ENCODE results near the gene CNNM3. TPM values are rescaled to one million over a fixed set of nuclear protein-coding genes. Genes with fewer than 3 reads are reported as not detected.

The CNNM3 gene
- total RNA-seq, 4 donors from 2014 or later = 15.4 to 30.0 (median 18.8) TPM

DNA sequence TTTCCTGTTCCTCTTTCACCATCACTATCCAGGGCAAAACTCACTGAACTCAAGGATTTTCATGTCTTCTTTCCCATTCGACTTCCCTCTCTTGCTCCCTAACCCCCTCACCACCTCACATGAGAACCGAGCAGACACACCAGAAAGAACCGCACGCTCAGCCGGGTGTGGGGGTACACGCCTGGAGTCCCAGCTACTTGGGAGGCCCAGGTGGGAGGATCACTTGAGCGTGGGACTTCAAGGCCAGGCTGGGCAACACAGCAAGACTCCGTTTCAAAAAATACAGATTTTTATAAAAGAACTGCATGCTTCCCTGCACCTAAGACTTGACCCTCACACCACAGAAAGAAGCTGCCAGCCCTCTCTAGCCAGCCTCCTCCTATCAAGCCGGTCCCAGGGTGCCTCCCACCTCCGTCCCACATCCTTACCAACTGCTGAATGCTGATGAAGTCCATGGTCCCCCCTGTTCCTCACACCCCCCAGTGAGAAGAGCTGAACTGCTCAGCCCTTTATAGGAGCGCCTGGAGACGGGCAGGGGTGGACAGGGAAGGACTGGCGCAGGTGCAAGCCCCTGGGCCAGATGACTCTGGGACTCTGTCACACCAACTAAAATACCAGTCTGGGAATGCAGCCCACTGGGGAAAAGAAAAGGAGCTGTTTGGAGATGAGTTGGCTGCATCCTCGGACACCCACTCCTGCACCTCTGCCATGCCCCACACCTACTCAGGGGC, 27.6 kb downstream of the CNNM3 start, which contains the start of gene ANKRD23:
ANKRD23 (minus strand) TSS at position 484 of the 731 bp plus-strand sequence; CDS start at position 455, 29 bp downstream.
- TF ChIP-seq POLR2A (IDR thresholded peaks at IDR 0.05) = no peak
- TF ChIP-seq, protein P1, sequence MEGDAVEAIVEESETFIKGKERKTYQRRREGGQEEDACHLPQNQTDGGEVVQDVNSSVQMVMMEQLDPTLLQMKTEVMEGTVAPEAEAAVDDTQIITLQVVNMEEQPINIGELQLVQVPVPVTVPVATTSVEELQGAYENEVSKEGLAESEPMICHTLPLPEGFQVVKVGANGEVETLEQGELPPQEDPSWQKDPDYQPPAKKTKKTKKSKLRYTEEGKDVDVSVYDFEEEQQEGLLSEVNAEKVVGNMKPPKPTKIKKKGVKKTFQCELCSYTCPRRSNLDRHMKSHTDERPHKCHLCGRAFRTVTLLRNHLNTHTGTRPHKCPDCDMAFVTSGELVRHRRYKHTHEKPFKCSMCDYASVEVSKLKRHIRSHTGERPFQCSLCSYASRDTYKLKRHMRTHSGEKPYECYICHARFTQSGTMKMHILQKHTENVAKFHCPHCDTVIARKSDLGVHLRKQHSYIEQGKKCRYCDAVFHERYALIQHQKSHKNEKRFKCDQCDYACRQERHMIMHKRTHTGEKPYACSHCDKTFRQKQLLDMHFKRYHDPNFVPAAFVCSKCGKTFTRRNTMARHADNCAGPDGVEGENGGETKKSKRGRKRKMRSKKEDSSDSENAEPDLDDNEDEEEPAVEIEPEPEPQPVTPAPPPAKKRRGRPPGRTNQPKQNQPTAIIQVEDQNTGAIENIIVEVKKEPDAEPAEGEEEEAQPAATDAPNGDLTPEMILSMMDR (IDR thresholded peaks at IDR 0.05) = no peak
- intact Hi-C loops (cut with DNase I; ENCODE audit: low total_unique reads) = no loop called here
- DNase-seq (ENCODE audit: low spot score in 2 of 2) = no peak
- no peak within 1 kb of the TSS for H3K4me3 ChIP-seq (ENCODE audit: low read depth, poor library complexity, severe bottlenecking)
- WGBS, 2 donors = 92 to 93% methylated on average over 14 of the region's 14 CpGs

DNA sequence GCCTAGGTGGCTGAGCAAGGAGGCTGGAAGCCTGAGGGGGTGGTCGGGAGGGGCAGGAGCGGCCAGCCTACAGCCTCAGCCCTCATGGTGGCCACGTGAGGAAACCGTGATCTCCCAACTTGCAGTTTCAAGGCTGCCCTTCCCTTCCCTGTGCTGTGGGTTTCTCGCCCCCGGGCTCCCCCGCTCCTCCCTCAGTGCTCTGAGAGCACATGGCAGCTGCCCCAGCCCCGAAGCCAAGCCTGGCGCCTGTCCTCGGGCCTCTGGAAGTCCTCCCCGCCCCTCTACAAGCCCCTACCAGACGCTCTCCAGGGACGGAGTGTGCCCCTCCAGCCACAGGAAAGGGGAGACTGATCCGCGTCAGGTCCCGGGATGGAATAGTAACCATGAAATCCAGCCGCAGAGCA, 28.3 kb downstream of the CNNM3 start:
- DNase-seq (ENCODE audit: low spot score in 2 of 2) = no peak
- intact Hi-C loops (cut with DNase I; ENCODE audit: low total_unique reads) = no loop called here
- 75 to 84% methylated on average over 16 to 17 of the region's 17 CpGs for WGBS, 2 donors
- no peak overlapping the region for H3K4me3 ChIP-seq (ENCODE audit: low read depth, poor library complexity, severe bottlenecking)
- TF ChIP-seq POLR2A (IDR thresholded peaks at IDR 0.05) = no peak
- TF ChIP-seq, protein P1 (IDR thresholded peaks at IDR 0.05) = no peak

DNA sequence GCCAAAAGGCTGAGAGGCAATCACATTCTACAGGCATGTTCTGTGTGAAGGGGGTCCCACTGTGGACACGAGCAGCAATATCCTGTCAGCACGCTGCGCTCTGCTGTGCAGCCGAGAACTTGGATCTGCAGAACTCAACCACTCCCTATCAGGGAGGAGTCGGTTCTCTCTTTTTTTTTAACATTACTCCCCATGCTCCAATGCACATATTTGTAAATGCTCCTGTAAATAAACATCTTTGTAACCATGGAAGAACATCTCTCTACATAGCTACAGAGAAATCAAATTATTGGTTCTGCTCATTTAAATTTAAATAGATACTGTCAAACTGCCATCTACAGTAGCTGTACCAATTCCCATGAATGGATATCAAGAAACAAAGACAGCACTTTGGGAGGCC, 30.8 kb downstream of the CNNM3 start:
- TF ChIP-seq POLR2A (IDR thresholded peaks at IDR 0.05) = no peak
- TF ChIP-seq, protein P1 (IDR thresholded peaks at IDR 0.05) = no peak
- WGBS, 2 donors = 94 to 95% methylated on average over 5 of the region's 5 CpGs
- intact Hi-C loops (cut with DNase I; ENCODE audit: low total_unique reads) = no loop called here

DNA sequence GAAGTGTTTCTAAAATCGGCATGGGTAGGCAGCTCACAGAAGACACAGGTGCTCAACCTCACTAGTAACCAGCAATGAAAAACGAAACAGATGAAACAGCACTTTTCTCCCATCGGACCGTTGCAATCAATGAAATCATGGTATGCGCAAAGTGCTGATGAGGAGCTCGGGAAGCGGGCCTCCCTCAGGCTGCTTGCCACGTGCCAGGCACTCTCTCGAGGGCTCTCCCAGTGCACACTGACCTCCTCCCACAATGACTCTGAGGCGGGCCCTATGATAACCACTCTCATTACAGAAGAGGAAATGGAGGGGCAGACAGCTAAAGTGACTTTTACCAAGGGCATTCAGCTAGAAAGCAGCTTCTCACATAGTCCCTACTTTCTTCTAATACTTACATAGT, 31.5 kb downstream of the CNNM3 start:
- no peak for DNase-seq (ENCODE audit: low spot score in 2 of 2)
- intact Hi-C loops (cut with DNase I; ENCODE audit: low total_unique reads) = no loop called here
- TF ChIP-seq, protein P1 (IDR thresholded peaks at IDR 0.05) = no peak
- TF ChIP-seq POLR2A (IDR thresholded peaks at IDR 0.05) = no peak
- H3K4me3 ChIP-seq (ENCODE audit: low read depth, poor library complexity, severe bottlenecking) = no peak overlapping the region
- WGBS, 2 donors = 76 to 81% methylated on average over 10 of the region's 10 CpGs

More for the DNA sequence above, 30.8 kb downstream of the CNNM3 start:
- no peak overlapping the region for H3K4me3 ChIP-seq (ENCODE audit: low read depth, poor library complexity, severe bottlenecking)
- DNase-seq (ENCODE audit: low spot score in 2 of 2) = no peak

DNA sequence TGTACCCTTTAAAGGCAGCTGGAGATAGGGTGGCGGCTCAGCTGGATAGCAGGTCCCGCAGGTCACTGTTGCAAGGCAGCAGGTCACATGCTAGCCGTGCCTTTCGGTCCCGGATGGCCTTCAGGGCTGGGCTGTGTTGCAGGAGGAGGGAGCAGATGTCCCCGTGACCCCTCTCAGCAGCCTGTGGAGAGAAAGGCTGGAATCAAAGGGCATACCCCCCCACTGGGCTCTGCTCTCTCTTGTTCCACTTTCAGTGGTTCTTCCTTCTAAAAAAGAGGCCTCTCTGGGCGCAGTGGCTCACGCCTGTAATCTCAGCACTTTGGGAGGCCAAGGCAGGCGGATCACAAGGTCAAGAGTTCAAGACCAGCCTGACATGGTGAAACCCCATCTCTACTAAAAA, 32.2 kb downstream of the CNNM3 start:
- TF ChIP-seq POLR2A (IDR thresholded peaks at IDR 0.05) = no peak
- TF ChIP-seq, protein P1 (IDR thresholded peaks at IDR 0.05) = no peak

More for the DNA sequence above, 32.2 kb downstream of the CNNM3 start:
- WGBS, 2 donors = 82 to 83% methylated on average over 9 of the region's 9 CpGs
- intact Hi-C loops (cut with DNase I; ENCODE audit: low total_unique reads) = no loop called here
- DNase-seq (ENCODE audit: low spot score in 2 of 2) = no peak
- H3K4me3 ChIP-seq (ENCODE audit: low read depth, poor library complexity, severe bottlenecking) = no peak overlapping the region

Data from lower leg skin (tissue), 4 donors.